PC-3 (cell line): Measurements from ENCODE around the gene DCLK1. TPM values are rescaled to one million over a fixed set of nuclear protein-coding genes. Genes with fewer than 3 reads are reported as not detected.
A peak's percentile ranks its signal among the peaks of the same experiment; 100 is the strongest.

Experiments used
- ATAC-seq: fragments of 200-7000 bp; cut with Tn5 transposase; 2 replicates; pipeline ENCODE4 v1.9.1; 2020; ENCODE audit warnings: mild to moderate bottlenecking, moderate library complexity
- BruUV-seq: library from RNA; stranded (reverse); fragments of 400-500 nt; replicated peaks from 2 replicates; lab custom pipeline; 2021; lab: Mats Ljungman, UMichigan
- CTCF ChIA-PET: fragments of 300-600 bp; sonication (Branson Sonifier 250); formaldehyde crosslinking; loops from one replicate; lab custom pipeline; 2022; ENCODE audit warnings: antibody characterized with exemption; lab: Charles Lee
- POLR2A ChIA-PET: fragments of 300-600 bp; sonication (Branson Sonifier 250); formaldehyde crosslinking; loops from one replicate; lab custom pipeline; 2022; ENCODE audit warnings: antibody characterized with exemption; ENCODE audit not compliant: unreplicated experiment; lab: Charles Lee
- DNase-seq: peaks from one replicate; pipeline ENCODE4 v3.0.0-alpha.2; 2015
- H2AFZ ChIP-seq: fragments of 300-600 bp; sonication (generic); 2 replicates; pipeline ENCODE4 v1.6.0; 2016; ENCODE audit warnings: antibody characterized with exemption, low read length
- H3F3A ChIP-seq: fragments of 300-600 bp; sonication (generic); one replicate; pipeline ENCODE4 v1.6.0; 2017; ENCODE audit warnings: antibody characterized with exemption, low read length, control low read depth, mild to moderate bottlenecking; ENCODE audit not compliant: unreplicated experiment
- H3K27ac ChIP-seq: fragments of 300-600 bp; sonication (generic); 2 replicates; pipeline ENCODE4 v1.5.1; 2016; ENCODE audit warnings: mild to moderate bottlenecking, low read length
- H3K27me3 ChIP-seq: fragments of 300-600 bp; sonication (generic); 2 replicates; pipeline ENCODE4 v1.6.1; 2016; ENCODE audit warnings: low read length, mixed read lengths
- H3K36me3 ChIP-seq: fragments of 300-600 bp; sonication (generic); 2 replicates; pipeline ENCODE4 v1.6.1; 2016; ENCODE audit warnings: low read depth, mixed run types, low read length, mixed read lengths
- H3K4me1 ChIP-seq: fragments of 300-600 bp; sonication (generic); 2 replicates; pipeline ENCODE4 v1.5.1; 2016; ENCODE audit warnings: low read length; ENCODE audit not compliant: insufficient read depth
- H3K4me2 ChIP-seq: fragments of 300-600 bp; sonication (generic); 2 replicates; pipeline ENCODE4 v1.6.0; 2016; ENCODE audit warnings: low read length
- H3K4me3 ChIP-seq: fragments of 300-600 bp; sonication (generic); 2 replicates; pipeline ENCODE4 v1.5.1; 2016; ENCODE audit warnings: mild to moderate bottlenecking, low read length, mixed read lengths
- H3K79me2 ChIP-seq: fragments of 300-600 bp; sonication (generic); 2 replicates; pipeline ENCODE4 v1.6.1; 2017; ENCODE audit warnings: low read length, mixed read lengths
- H3K9ac ChIP-seq: fragments of 300-600 bp; sonication (generic); 2 replicates; pipeline ENCODE4 v1.6.0; 2016; ENCODE audit warnings: mild to moderate bottlenecking, low read length
- H3K9me2 ChIP-seq: fragments of 300-600 bp; sonication (generic); replicated peaks from 2 replicates; pipeline ENCODE4 v1.6.1; 2016; ENCODE audit warnings: mixed run types, low read length, mixed read lengths
- H3K9me3 ChIP-seq: fragments of 300-600 bp; sonication (generic); 2 replicates; pipeline ENCODE4 v1.6.1; 2016; ENCODE audit warnings: low read length, mixed read lengths
- H4K20me1 ChIP-seq: fragments of 300-600 bp; sonication (generic); 2 replicates; pipeline ENCODE4 v1.6.1; 2016; ENCODE audit warnings: low read length, mixed read lengths
- CTCF ChIP-seq: fragments of 300-600 bp; sonication (generic); conservative IDR thresholded peaks from 2 replicates; pipeline ENCODE4 v1.5.1; 2017; ENCODE audit warnings: antibody characterized with exemption, low read depth, mild to moderate bottlenecking, low read length
- EZH2 ChIP-seq: fragments of 300-600 bp; sonication (generic); IDR thresholded peaks from one replicate; pipeline ENCODE4 v1.6.1; 2017; ENCODE audit warnings: antibody characterized with exemption, mild to moderate bottlenecking, low read length; ENCODE audit not compliant: unreplicated experiment
- EZH2phosphoT487 ChIP-seq: fragments of 300-600 bp; sonication (generic); IDR thresholded peaks from 2 replicates; pipeline ENCODE4 v1.6.1; 2018; ENCODE audit warnings: mild to moderate bottlenecking, antibody characterized with exemption, low read length, borderline replicate concordance
- intact Hi-C: fragments of 100-400 bp; cut with micrococcal nuclease; formaldehyde crosslinking; loops from 2 replicates; pipeline ENCODE4 v1.9.0; 2023
- total RNA-seq: library from RNA; depleted of rRNA; stranded (reverse); fragments of >200 nt; gene quantifications from 2 replicates; pipeline ENCODE4 v1.2.3, GENCODE V29; 2014

Gene DCLK1
- total RNA-seq, 1 experiment from 2014 or later: not detected

DNA sequence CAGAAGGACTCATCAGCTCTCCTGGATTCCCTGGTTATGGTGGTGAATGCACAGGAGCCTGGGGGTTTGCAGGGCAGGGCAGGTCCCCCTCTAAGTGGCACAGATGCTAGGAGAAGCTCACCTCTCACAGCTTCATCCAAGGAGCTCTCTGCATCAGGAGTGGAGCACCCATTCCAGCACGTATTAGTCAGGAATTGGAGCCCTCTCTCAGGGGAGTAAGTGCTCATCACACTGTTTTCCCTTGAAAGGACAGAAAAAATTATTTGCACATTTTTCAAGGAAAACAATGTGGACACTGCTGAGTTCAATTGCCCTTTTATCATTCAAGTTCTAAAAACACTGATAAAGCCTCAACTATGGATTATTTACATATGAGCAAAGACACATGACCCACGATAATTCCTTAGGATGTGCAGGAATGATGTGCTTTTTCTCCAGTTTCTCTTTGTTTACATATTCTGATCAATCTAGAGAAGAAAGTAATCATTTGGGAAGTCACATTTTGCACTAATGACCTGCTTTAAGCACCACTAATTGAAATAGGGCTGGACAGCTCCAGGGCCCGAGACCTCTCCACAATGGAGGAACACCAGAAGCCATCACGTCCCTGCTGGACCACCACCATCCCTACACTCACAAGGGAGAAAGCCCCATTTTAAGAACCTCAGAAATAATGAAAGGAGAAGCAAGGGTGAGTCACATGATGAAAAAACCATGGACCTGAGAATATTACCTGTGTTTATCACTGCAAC lies 42.6 kb upstream of the DCLK1 start:
- ChIA-PET CTCF (no interaction called here), POLR2A (no interaction called here)
- no peak overlapping the region for H3K4me2 ChIP-seq
- H2AFZ ChIP-seq: no peak overlapping the region
- TF ChIP-seq CTCF (no peak), EZH2 (no peak), EZH2phosphoT487 (no peak)
- no peak overlapping the region for H3K27ac ChIP-seq
- H4K20me1 ChIP-seq: no peaks in the 10 kb centered on the region
- peaks cover 39% of the 10 kb centered on the region for H3K27me3 ChIP-seq
- H3K79me2 ChIP-seq: no peaks in the 10 kb centered on the region
- DNase-seq (no peak), ATAC-seq (no peak)
- intact Hi-C loops: no loop called here
- no peaks in the 10 kb centered on the region for H3K9me2 ChIP-seq
- no TSS peak for BruUV-seq
- H3K9ac ChIP-seq: no peak overlapping the region
- H3K4me1 ChIP-seq: no peaks in the 10 kb centered on the region
- H3K4me3 ChIP-seq: no peak overlapping the region
- H3K9me3 ChIP-seq: no peaks in the 10 kb centered on the region
- no peaks in the 10 kb centered on the region for H3K36me3 ChIP-seq
- H3F3A ChIP-seq: no peaks in the 10 kb centered on the region

DNA sequence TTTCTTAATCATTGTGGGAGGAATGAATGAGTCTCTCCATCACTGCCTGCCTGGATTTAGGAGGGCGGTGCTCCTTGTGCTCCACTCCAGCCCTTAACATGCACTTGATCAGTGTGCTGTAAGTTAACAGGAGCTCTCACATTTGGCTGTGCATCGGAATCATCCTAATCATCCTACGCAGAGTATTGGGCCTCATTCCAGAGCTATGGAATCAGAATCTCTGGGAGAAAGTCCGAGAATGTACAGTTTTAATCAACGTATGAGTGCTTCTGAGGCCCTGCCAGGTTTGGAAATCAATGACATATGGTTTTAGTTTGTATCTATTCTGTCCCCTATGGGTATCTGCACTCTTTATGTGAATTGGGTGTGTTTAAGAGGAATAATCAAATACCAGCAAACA lies 34.9 kb upstream of the DCLK1 start:
- Histone ChIP-seq H2AFZ (no peak overlapping the region), H3K36me3 (no peaks in the 10 kb centered on the region), H3K27me3 (peaks cover 14% of the 10 kb centered on the region), H3F3A (no peaks in the 10 kb centered on the region), H3K27ac (no peak overlapping the region), H3K9me3 (no peaks in the 10 kb centered on the region), H3K79me2 (no peaks in the 10 kb centered on the region), H3K4me1 (no peaks in the 10 kb centered on the region), H3K9me2 (no peaks in the 10 kb centered on the region), H3K4me2 (no peak overlapping the region), H4K20me1 (no peaks in the 10 kb centered on the region), H3K4me3 (no peak overlapping the region), H3K9ac (no peak overlapping the region)
- POLR2A ChIA-PET: no interaction called here
- no peak for TF ChIP-seq CTCF
- no peak for TF ChIP-seq EZH2phosphoT487
- no peak for TF ChIP-seq EZH2
- ATAC-seq (no peak), DNase-seq (no peak)
- BruUV-seq: no TSS peak
- CTCF ChIA-PET: no interaction called here
- intact Hi-C loops: no loop called here

DNA sequence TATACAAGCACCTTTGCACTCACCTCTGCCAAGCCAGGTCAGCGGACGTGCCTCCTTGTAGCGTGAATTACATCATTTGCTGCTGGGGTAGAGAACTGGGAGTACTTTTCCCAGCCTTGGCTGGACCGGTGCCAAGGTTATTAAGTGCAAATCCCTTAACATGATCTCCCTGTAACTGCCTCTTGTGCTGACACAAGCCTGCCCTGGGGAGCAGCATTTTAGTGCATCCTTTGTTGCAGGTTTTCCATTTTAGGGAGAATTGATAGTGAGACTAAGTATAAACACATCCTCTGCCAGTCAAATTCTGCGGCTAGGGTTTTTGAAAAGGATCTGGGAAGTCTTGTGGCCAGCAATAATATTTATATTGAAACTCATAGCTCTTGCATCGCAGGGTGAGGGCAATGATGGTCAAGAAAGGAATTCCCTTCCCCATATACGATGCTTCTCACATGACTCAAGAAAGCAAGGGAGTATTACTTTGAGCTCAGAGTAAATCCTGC lies 32.7 kb upstream of the DCLK1 start:
- no peak for ATAC-seq
- POLR2A ChIA-PET: interaction anchor here (0.6 kb wide), 1 partner anchor 167 kb away, joined by 3 read pairs; no protein-coding TSS in a partner anchor
- intact Hi-C loops: no loop called here

More for the DNA sequence above, 32.7 kb upstream of the DCLK1 start:
- H3F3A ChIP-seq: no peaks in the 10 kb centered on the region
- no peak overlapping the region for H3K27ac ChIP-seq
- BruUV-seq: no TSS peak
- no peak overlapping the region for H3K4me3 ChIP-seq
- no peak overlapping the region for H3K9ac ChIP-seq
- H4K20me1 ChIP-seq: no peaks in the 10 kb centered on the region
- H3K9me3 ChIP-seq: no peaks in the 10 kb centered on the region
- no peaks in the 10 kb centered on the region for H3K36me3 ChIP-seq
- H3K9me2 ChIP-seq: no peaks in the 10 kb centered on the region
- H3K4me1 ChIP-seq: no peaks in the 10 kb centered on the region
- no peak overlapping the region for H3K4me2 ChIP-seq
- CTCF ChIA-PET: no interaction called here
- H3K27me3 ChIP-seq: peaks cover 3% of the 10 kb centered on the region; the same call in 1 of the 2 replicates
- peak; percentile 18 for DNase-seq
- TF ChIP-seq EZH2phosphoT487 (no peak), CTCF (no peak), EZH2 (no peak)
- no peaks in the 10 kb centered on the region for H3K79me2 ChIP-seq
- H2AFZ ChIP-seq: no peak overlapping the region
